OCI-LY7 (cell line): ENCODE results near the gene LIFR. TPM values are rescaled to one million over a fixed set of nuclear protein-coding genes. Genes with fewer than 3 reads are reported as not detected.

Source experiments
- BruUV-seq: library from RNA; stranded (reverse); fragments of 400-500 nt; replicated peaks from 2 replicates; lab custom pipeline; 2021; lab: Mats Ljungman, UMichigan
- CTCF ChIA-PET: fragments of 300-600 bp; sonication (Branson Sonifier 250); formaldehyde crosslinking; loops from one replicate; lab custom pipeline; 2022; ENCODE audit warnings: antibody characterized with exemption; ENCODE audit not compliant: unreplicated experiment; lab: Charles Lee
- POLR2A ChIA-PET: fragments of 300-600 bp; sonication (Branson Sonifier 250); formaldehyde crosslinking; loops from one replicate; lab custom pipeline; 2022; ENCODE audit warnings: antibody characterized with exemption; lab: Charles Lee
- DNase-seq: peaks from one replicate; pipeline ENCODE4 v3.0.0-alpha.2; 2015; ENCODE audit warnings: low spot score
- H2AFZ ChIP-seq: fragments of 200-600 bp; sonication (generic), shearing (Covaris generic); 2 replicates; pipeline ENCODE4 v1.6.1; 2014; ENCODE audit warnings: mild to moderate bottlenecking, antibody characterized with exemption, low read length, moderate library complexity
- H3K27ac ChIP-seq: fragments of 200-600 bp; sonication (generic); 2 replicates; pipeline ENCODE4 v1.5.1; 2014; ENCODE audit warnings: mixed run types, low read depth, mild to moderate bottlenecking, moderate library complexity, low read length, inconsistent platforms; ENCODE audit not compliant: poor library complexity, severe bottlenecking
- H3K36me3 ChIP-seq: fragments of 200-600 bp; sonication (generic); 2 replicates; pipeline ENCODE4 v1.6.1; 2014; ENCODE audit warnings: mild to moderate bottlenecking, antibody characterized with exemption, low read length, moderate library complexity, mixed read lengths; ENCODE audit not compliant: insufficient read depth
- H3K4me1 ChIP-seq: fragments of 200-600 bp; sonication (generic); 2 replicates; pipeline ENCODE4 v1.5.1; 2014; ENCODE audit warnings: mild to moderate bottlenecking, low read length; ENCODE audit not compliant: insufficient read depth, poor library complexity, severe bottlenecking
- H3K4me2 ChIP-seq: fragments of 200-600 bp; sonication (generic); 2 replicates; pipeline ENCODE4 v1.6.1; 2014; ENCODE audit warnings: mild to moderate bottlenecking, low read length
- H3K4me3 ChIP-seq: fragments of 200-600 bp; sonication (generic); 2 replicates; pipeline ENCODE4 v1.5.1; 2014; ENCODE audit warnings: mild to moderate bottlenecking, low read depth, low read length; ENCODE audit not compliant: poor library complexity, severe bottlenecking
- H3K79me2 ChIP-seq: fragments of 200-600 bp; sonication (generic); 2 replicates; pipeline ENCODE4 v1.6.1; 2016; ENCODE audit warnings: low read depth, mild to moderate bottlenecking, low read length, moderate library complexity, mixed read lengths; ENCODE audit not compliant: insufficient read depth
- H3K9me2 ChIP-seq: fragments of 200-600 bp; sonication (generic); 2 replicates; pipeline ENCODE4 v1.6.1; 2016; ENCODE audit warnings: mild to moderate bottlenecking, low read length, mixed read lengths; ENCODE audit not compliant: insufficient read depth
- H3K9me3 ChIP-seq: fragments of 200-600 bp; sonication (generic); 2 replicates; pipeline ENCODE4 v1.6.1; 2014; ENCODE audit warnings: mild to moderate bottlenecking, mixed run types, low read length, mixed read lengths
- H4K20me1 ChIP-seq: fragments of 200-600 bp; sonication (generic); 2 replicates; pipeline ENCODE4 v1.6.1; 2014; ENCODE audit warnings: mild to moderate bottlenecking, antibody characterized with exemption, low read length, moderate library complexity, mixed read lengths; ENCODE audit not compliant: insufficient read depth
- EZH2phosphoT487 ChIP-seq: fragments of 200-600 bp; sonication (generic); IDR thresholded peaks from 2 replicates; pipeline ENCODE4 v1.6.1; 2018; ENCODE audit warnings: low read depth, borderline replicate concordance, mild to moderate bottlenecking, mixed run types, antibody characterized with exemption, low read length, moderate library complexity, mixed read lengths
- intact Hi-C: fragments of 100-400 bp; cut with micrococcal nuclease; formaldehyde crosslinking; loops from one replicate; pipeline ENCODE4 v1.10.0; 2022; ENCODE audit not compliant: unreplicated experiment
- total RNA-seq, 2 experiments: library from RNA; depleted of rRNA in 1 of 2; stranded (reverse); fragments of >200 nt in 1 of 2; shearing (Covaris generic) in 1 of 2; gene quantifications; 2 replicates each; pipeline ENCODE4 v1.2.3, GENCODE V29; 2014 to 2022
- TF ChIP-seq, protein P1 (sequence below): fragments of 200-600 bp; sonication (generic); conservative IDR thresholded peaks from 2 replicates; pipeline ENCODE4 v1.5.1; 2014; ENCODE audit warnings: mild to moderate bottlenecking, antibody characterized with exemption, low read length, moderate library complexity, mixed read lengths

Gene LIFR
- total RNA-seq, 2 experiments from 2014 or later = not detected

DNA sequence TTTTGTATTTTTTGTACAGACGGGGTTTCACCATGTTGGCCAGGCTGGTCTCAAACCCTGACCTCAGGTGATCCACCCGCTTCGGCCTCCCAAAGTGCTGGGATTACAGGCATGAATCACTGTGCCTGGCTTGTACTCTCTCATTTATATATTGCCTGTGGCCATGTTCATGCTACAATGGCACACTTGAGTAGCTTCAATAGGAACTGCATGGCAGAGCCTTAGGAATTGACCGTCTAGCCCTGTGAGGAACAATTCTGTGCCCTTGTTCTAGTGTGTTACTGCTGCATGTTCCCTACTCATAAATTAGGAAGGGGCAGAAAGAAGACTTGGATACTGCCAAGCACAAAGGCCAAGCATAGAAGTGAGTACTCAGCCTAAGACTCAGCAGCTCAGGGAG is 104.2 kb downstream of the LIFR start:
- no peak overlapping the region for H2AFZ ChIP-seq
- no TSS peak for BruUV-seq
- H3K4me2 ChIP-seq = no peak overlapping the region
- peaks cover 21% of the 10 kb centered on the region for H3K4me1 ChIP-seq
- no peaks in the 10 kb centered on the region for H3K9me3 ChIP-seq
- ChIA-PET CTCF (no interaction called here), POLR2A (interaction anchor here (2.2 kb wide), 1 partner anchor 8 kb away, joined by 6 read pairs; no protein-coding TSS in a partner anchor)
- no peak overlapping the region for H3K27ac ChIP-seq
- no peak overlapping the region for H3K4me3 ChIP-seq
- intact Hi-C loops = loop anchor here (10.0 kb wide), 1 partner anchor 623 kb away; the partner anchor contains the start of gene RICTOR
- no peak for DNase-seq
- H3K36me3 ChIP-seq = no peaks in the 10 kb centered on the region
- H3K79me2 ChIP-seq = no peaks in the 10 kb centered on the region
- peaks cover 20% of the 10 kb centered on the region for H4K20me1 ChIP-seq
- no peaks in the 10 kb centered on the region for H3K9me2 ChIP-seq
- no peak for TF ChIP-seq EZH2phosphoT487
- TF ChIP-seq, protein P1, sequence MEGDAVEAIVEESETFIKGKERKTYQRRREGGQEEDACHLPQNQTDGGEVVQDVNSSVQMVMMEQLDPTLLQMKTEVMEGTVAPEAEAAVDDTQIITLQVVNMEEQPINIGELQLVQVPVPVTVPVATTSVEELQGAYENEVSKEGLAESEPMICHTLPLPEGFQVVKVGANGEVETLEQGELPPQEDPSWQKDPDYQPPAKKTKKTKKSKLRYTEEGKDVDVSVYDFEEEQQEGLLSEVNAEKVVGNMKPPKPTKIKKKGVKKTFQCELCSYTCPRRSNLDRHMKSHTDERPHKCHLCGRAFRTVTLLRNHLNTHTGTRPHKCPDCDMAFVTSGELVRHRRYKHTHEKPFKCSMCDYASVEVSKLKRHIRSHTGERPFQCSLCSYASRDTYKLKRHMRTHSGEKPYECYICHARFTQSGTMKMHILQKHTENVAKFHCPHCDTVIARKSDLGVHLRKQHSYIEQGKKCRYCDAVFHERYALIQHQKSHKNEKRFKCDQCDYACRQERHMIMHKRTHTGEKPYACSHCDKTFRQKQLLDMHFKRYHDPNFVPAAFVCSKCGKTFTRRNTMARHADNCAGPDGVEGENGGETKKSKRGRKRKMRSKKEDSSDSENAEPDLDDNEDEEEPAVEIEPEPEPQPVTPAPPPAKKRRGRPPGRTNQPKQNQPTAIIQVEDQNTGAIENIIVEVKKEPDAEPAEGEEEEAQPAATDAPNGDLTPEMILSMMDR = no peak

DNA sequence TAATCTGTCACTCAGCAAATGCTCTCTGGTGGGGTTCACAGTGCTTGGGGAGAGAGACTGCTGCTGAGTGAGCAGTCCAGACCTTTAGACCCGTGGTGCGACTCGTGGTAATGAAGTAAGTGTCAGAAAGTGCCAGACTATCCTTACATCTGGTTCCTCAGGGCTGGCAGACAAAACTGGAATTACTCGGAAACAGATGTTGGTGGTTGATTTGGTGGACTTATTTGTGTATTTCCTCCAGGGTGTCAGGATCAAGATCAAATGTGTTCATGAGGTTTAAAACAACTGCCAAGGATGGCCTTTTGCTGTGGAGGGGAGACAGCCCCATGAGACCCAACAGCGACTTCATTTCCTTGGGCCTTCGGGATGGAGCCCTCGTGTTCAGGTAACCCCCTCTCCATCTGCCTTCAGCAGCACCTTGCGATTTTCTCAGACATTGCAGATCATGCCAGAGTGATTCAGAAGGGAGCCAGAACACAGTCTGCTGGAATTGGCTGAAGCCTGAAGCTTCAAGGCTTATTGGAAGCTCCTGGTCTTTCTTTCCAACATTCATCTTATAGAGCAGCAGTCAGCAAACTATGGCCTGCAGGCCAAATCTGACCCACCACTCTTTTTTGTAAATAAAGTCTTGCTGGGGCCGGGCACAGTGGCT is 105.2 kb downstream of the LIFR start:
- peaks cover 21% of the 10 kb centered on the region for H3K4me1 ChIP-seq
- DNase-seq = no peak
- H4K20me1 ChIP-seq = peaks cover 20% of the 10 kb centered on the region
- no peaks in the 10 kb centered on the region for H3K9me2 ChIP-seq
- ChIA-PET CTCF (no interaction called here), POLR2A (interaction anchor here (0.7 kb wide), 1 partner anchor 9 kb away, joined by 7 read pairs; no protein-coding TSS in a partner anchor)
- H3K4me3 ChIP-seq = no peak overlapping the region
- H3K79me2 ChIP-seq = no peaks in the 10 kb centered on the region
- no peak overlapping the region for H2AFZ ChIP-seq
- H3K9me3 ChIP-seq = no peaks in the 10 kb centered on the region
- H3K27ac ChIP-seq = no peak overlapping the region
- H3K36me3 ChIP-seq = no peaks in the 10 kb centered on the region
- no peak for TF ChIP-seq EZH2phosphoT487
- TF ChIP-seq, protein P1 = no peak
- BruUV-seq = no TSS peak
- H3K4me2 ChIP-seq = no peak overlapping the region
- intact Hi-C loops = loop anchor here (10.0 kb wide), 1 partner anchor 624 kb away; the partner anchor contains the start of gene RICTOR

DNA sequence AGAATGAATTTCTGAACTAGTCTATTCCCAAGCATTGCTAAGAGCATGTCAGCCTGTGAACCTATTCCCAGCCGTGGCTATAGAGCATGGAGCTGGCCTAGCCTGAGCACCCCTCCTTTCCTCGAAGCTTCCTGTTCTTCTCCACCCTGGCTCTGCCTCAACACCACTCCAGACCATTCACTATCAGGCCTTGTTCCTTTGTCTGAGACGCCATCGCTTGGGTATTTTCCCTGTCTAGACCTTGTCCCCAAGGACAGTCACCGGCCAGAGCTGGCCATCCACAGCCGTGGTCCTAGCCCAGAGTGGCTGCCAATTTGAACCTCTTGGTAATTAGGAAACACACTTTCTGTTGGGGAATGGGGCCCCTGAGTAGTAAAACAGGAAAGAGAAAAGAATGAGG is 105.8 kb downstream of the LIFR start:
- peaks cover 21% of the 10 kb centered on the region for H3K4me1 ChIP-seq
- no peak overlapping the region for H2AFZ ChIP-seq
- no peak overlapping the region for H3K27ac ChIP-seq
- intact Hi-C loops = loop anchor here (10.0 kb wide), 1 partner anchor 624 kb away; the partner anchor contains the start of gene RICTOR
- H3K4me2 ChIP-seq = no peak overlapping the region
- H3K9me3 ChIP-seq = no peaks in the 10 kb centered on the region
- ChIA-PET POLR2A (no interaction called here), CTCF (no interaction called here)
- H3K36me3 ChIP-seq = no peaks in the 10 kb centered on the region
- no peaks in the 10 kb centered on the region for H3K79me2 ChIP-seq
- no TSS peak for BruUV-seq
- no peak for DNase-seq
- no peak overlapping the region for H3K4me3 ChIP-seq
- H4K20me1 ChIP-seq = peaks cover 20% of the 10 kb centered on the region
- TF ChIP-seq, protein P1 = no peak
- TF ChIP-seq EZH2phosphoT487 = no peak
- H3K9me2 ChIP-seq = no peaks in the 10 kb centered on the region
